Measurements from ENCODE around the gene BIVM. TPM values are rescaled to one million over a fixed set of nuclear protein-coding genes. Genes with fewer than 3 reads are reported as not detected.
A peak's percentile ranks its signal among the peaks of the same experiment; 100 is the strongest.

The BIVM gene
- total RNA-seq, 4 donors from 2014 or later, result 16.2 to 19.5 (median 16.7) TPM

DNA sequence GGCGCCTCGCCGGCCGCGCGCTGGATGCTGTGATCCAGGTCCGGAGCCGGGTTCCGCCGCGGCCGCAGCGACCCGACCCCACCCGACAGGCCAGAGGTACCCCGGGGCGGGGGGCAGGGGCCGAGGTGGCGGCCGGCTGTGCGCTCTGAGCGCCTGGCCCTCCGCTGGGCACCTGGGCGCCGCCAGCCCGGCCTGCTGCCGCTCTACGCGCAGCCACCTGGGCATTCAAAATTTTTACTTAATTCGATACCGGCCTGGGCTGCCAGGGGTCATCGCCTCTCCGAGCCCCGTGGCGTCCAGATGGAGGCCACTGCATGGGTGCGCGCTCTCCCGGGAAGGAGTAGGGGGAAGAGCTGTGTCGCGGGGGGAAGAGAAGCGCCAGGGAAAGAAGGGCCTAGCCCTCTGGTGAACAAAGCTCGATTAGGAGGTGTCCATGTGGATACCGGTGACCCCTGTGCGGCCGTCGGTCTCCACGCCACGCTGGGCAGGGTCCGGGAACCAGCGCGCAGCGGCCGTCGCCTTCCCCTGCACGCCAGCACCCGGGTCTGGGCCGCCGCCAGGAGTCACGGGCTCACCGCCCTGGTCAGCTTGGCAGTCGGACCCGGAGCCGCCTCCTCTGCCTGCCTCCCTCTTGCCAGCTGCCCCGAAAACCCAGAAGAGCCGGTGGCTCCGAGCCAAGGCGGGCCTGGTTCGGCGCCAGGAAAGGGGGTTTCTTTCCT lies 666 bp downstream of the BIVM start:
- 0% methylated on average over 29 of the region's 69 CpGs for WGBS
- H3K27ac ChIP-seq (replicated peaks in 1 of 4), result peak overlapping the region; percentile 83 to 91 (median 85)
- H3K4me3 ChIP-seq, result peak overlapping the region; percentile 76 to 90 (median 86)
- H3K27me3 ChIP-seq, result no peaks in the 10 kb centered on the region
- DNase-seq (ENCODE audit: extremely low spot score), result no peak
- no peaks in the 10 kb centered on the region for H3K9me3 ChIP-seq
- peaks cover 0 to 5% (median 0%) of the 10 kb centered on the region in 4 donors for H3K36me3 ChIP-seq
- TF ChIP-seq POLR2A (IDR thresholded peaks at IDR 0.05; ENCODE audit: low read depth) (no peak), CTCF (IDR thresholded peaks at IDR 0.05) (no peak)
- intact Hi-C loops (cut with DNase I), result loop anchor here (2.0 to 5.0 kb wide), 2 partner anchors 25 to 43 kb away; no protein-coding TSS in a partner anchor
- peaks cover 26 to 65% (median 37%) of the 10 kb centered on the region in 4 donors for H3K4me1 ChIP-seq

- Histone ChIP-seq H3K4me1 (peaks cover 26 to 71% (median 37%) of the 10 kb centered on the region in 4 donors), H3K9me3 (no peaks in the 10 kb centered on the region), H3K4me3 (peak overlapping the region; percentile 76 to 90 (median 86)), H3K36me3 (peaks cover 0 to 5% (median 0%) of the 10 kb centered on the region in 4 donors), H3K27ac (replicated peaks in 1 of 4) (peak overlapping the region; percentile 83 to 91 (median 85)), H3K27me3 (no peaks in the 10 kb centered on the region)
- DNase-seq (ENCODE audit: extremely low spot score), result peak; percentile 93
- 3% methylated on average over 44 of the region's 81 CpGs for WGBS
- TF ChIP-seq POLR2AphosphoS5 (IDR thresholded peaks at IDR 0.05), result peak in 1 of 2 donors; percentile 35
- peak; percentile 66 to 79 (median 71) for TF ChIP-seq CTCF (IDR thresholded peaks at IDR 0.05)
- TF ChIP-seq EP300 (IDR thresholded peaks at IDR 0.05), result no peak
- intact Hi-C loops (cut with DNase I), result loop anchor here (2.0 to 5.0 kb wide), 2 partner anchors 26 to 42 kb away; no protein-coding TSS in a partner anchor
Observed at GRCh38 chr13:102800145-102801041, 1.5 kb downstream of the BIVM start.

GRCh38 chr13:102805680-102806079 lies 6.8 kb downstream of the BIVM start:
- 96% methylated on average over 3 of the region's 3 CpGs for WGBS
- H3K4me1 ChIP-seq, result peaks cover 16 to 40% (median 20%) of the 10 kb centered on the region in 4 donors
- H3K36me3 ChIP-seq, result peaks cover 0 to 7% (median 4%) of the 10 kb centered on the region in 4 donors
- H3K9me3 ChIP-seq, result peaks cover 0 to under 1% (median 0%) of the 10 kb centered on the region in 4 donors
- no peak overlapping the region for H3K27ac ChIP-seq (replicated peaks in 1 of 4)
- intact Hi-C loops (cut with DNase I), result no loop called here
- TF ChIP-seq POLR2A (IDR thresholded peaks at IDR 0.05; ENCODE audit: low read depth), result no peak
- TF ChIP-seq CTCF (IDR thresholded peaks at IDR 0.05), result no peak
- TF ChIP-seq POLR2AphosphoS5 (IDR thresholded peaks at IDR 0.05), result no peak
- no peak for TF ChIP-seq EP300 (IDR thresholded peaks at IDR 0.05)
- H3K27me3 ChIP-seq, result no peaks in the 10 kb centered on the region
- DNase-seq (ENCODE audit: extremely low spot score), result no peak
- H3K4me3 ChIP-seq, result no peak overlapping the region

DNA sequence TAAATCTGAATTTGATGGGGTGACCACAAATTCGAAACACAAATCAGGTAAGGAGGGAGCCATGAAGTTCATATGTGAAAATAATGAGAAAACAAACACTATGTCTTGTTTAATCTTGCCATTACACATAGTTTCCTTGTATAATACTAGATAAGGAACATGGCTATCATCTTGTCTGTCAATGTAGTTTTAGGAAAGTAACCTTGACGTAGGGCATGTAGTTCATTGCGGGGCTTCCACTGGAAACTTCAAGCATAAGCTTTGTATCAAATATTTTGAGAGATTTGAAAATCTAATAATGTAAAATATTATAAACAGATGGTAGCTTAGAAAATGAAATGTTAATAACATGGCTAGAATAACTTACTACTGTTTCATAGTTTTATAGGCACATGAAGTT lies 8.8 kb downstream of the BIVM start:
- H3K4me1 ChIP-seq, result peaks cover 0 to 26% (median 6%) of the 10 kb centered on the region in 4 donors
- intact Hi-C loops (cut with DNase I), result no loop called here
- WGBS, result 99% methylated on average over 3 of the region's 3 CpGs
- peaks cover 0 to 10% (median 0%) of the 10 kb centered on the region in 4 donors for H3K9me3 ChIP-seq
- H3K27me3 ChIP-seq, result no peaks in the 10 kb centered on the region
- H3K4me3 ChIP-seq, result no peak overlapping the region
- peaks cover 0 to 17% (median 6%) of the 10 kb centered on the region in 4 donors for H3K36me3 ChIP-seq
- no peak for DNase-seq (ENCODE audit: extremely low spot score)
- TF ChIP-seq POLR2AphosphoS5 (IDR thresholded peaks at IDR 0.05) (no peak), POLR2A (IDR thresholded peaks at IDR 0.05; ENCODE audit: low read depth) (no peak), EP300 (IDR thresholded peaks at IDR 0.05) (no peak), CTCF (IDR thresholded peaks at IDR 0.05) (no peak)
- H3K27ac ChIP-seq (replicated peaks in 1 of 4), result no peak overlapping the region

Measured in esophagus muscularis mucosa (tissue), 4 donors.